Pancreas (tissue), 10 donors: ENCODE data around the gene SERINC4. TPM values are rescaled to one million over a fixed set of nuclear protein-coding genes. Genes with fewer than 3 reads are reported as not detected.

ENCODE experiments used
- ATAC-seq, 4 donors: fragments of 200-7000 bp; cut with Tn5 transposase; one replicate each; pipeline versions ENCODE4 v1.8.0 to v1.9.1; 2020; ENCODE audit warnings: mild to moderate bottlenecking in 4 of 4, moderate library complexity in 4 of 4
- DNase-seq, 6 donors: peaks; one replicate each; pipeline ENCODE4 v3.0.0-alpha.2; 2020
- FAIRE-seq: peaks from 2 replicates; lab custom pipeline; 2012; peaks lifted over from hg19 to GRCh38; lab: Jason Lieb, UNC
- H3K27ac ChIP-seq, 4 donors: fragments of 200-600 bp; sonication (generic); 1 replicate in 3 of 4; 2 replicates in 1 of 4; pipeline versions ENCODE4 v1.5.0 to v1.8.0; 2020
- H3K27me3 ChIP-seq, 4 donors: fragments of 200-600 bp; one replicate each; pipeline ENCODE4 v1.8.0; 2021
- H3K36me3 ChIP-seq, 3 donors: fragments of 200-600 bp; sonication (generic) in 1 of 3; one replicate each; pipeline versions ENCODE4 v1.5.0 to v1.8.0; 2020 to 2021
- H3K4me1 ChIP-seq, 3 donors: fragments of 200-600 bp; one replicate each; pipeline ENCODE4 v1.8.0; 2021
- H3K4me3 ChIP-seq, 4 donors: fragments of 200-600 bp; sonication (generic) in 2 of 4; one replicate each; pipeline versions ENCODE4 v1.5.0 to v1.8.0; 2020 to 2021
- H3K9me3 ChIP-seq, 4 donors: fragments of 200-600 bp; one replicate each; pipeline ENCODE4 v1.8.0; 2021
- CTCF ChIP-seq, 4 donors: fragments of 200-600 bp; sonication (generic) in 3 of 4; IDR thresholded peaks; one replicate each; pipeline versions ENCODE4 v1.5.0 to v1.8.0; 2021; ENCODE audit warnings: antibody characterized with exemption in 4 of 4
- WGBS, 2 donors: extraction: QIAGEN DNeasy Blood & Tissue Kit; methylation state at CpG; one replicate each; pipeline ENCODE4 v1.1.7; 2013; 5-methylcytosine and 5-hydroxymethylcytosine counted together
- intact Hi-C, 3 donors: fragments of 100-400 bp; cut with DNase I; formaldehyde crosslinking; loops; one replicate each; pipeline versions ENCODE4 v1.11.1 to v1.14.2; 2022
- polyA plus RNA-seq, 2 donors: library from polyadenylated mRNA; stranded (reverse); fragments of 200-250 nt; gene quantifications; one replicate each; pipeline ENCODE4 v1.2.3, GENCODE V29; 2013
- total RNA-seq, 6 donors: library from RNA; stranded (reverse); fragmentation: NEBNext Ultra II Directional in 4 of 6; extraction: Animal tissue kit (Norgen Biotek cat#: 25700) in 4 of 6; gene quantifications; one replicate each; pipeline versions ENCODE4 v1.2.1 to v1.2.4, GENCODE V29; 2021 to 2023
- donor health status: healthy with polysubstance abuse.
- donor health status: DM: no; HTN: no; CAD: no; lungs with moderate emphysema.
- donor health status: DM: no; HTN: no; CAD: no.
- donor health status: control.
- donor health status: control.
- donor health status: Bipolar disorder and iron deficiency.
- donor health status: DM: yes; HTN: yes; CAD: no.
- donor health status: DM: no; HTN: no; CAD: no.
- donor health status: DM: no; HTN: no; CAD: no.
- donor health status: DM: yes; HTN: yes; CAD: no.

SERINC4 gene
- total and polyA plus RNA-seq, 8 donors: 0.14 to 0.47 (median 0.22) TPM; not detected in 4

GRCh38 chr15:43776718-43777266, 23.2 kb downstream of the SERINC4 start, which contains the start of gene ELL3:
TSS of gene ELL3 (minus strand) at chr15:43776966. CDS start at chr15:43776901, 65 bp downstream.
- Histone ChIP-seq H3K27me3 (no peaks in the 10 kb centered on the region), H3K27ac (peak within 1 kb of the TSS; percentile 61 to 89 (median 78)), H3K4me3 (peak within 1 kb of the TSS; percentile 35 to 57 (median 44)), H3K9me3 (no peaks in the 10 kb centered on the region), H3K4me1 (peaks cover 0 to 6% (median 0%) of the 10 kb centered on the region in 3 donors), H3K36me3 (peaks cover 6 to 22% (median 13%) of the 10 kb centered on the region in 3 donors)
- ATAC-seq (peak; percentile 82 to 93 (median 88)), DNase-seq (peak; percentile 80 to 90 (median 86)), FAIRE-seq (no peak)
- WGBS, 2 donors: 0 to 1% methylated on average over 40 to 41 of the region's 41 CpGs
- TF ChIP-seq CTCF (IDR thresholded peaks at IDR 0.05): no peak
- intact Hi-C loops: no loop called here

DNA sequence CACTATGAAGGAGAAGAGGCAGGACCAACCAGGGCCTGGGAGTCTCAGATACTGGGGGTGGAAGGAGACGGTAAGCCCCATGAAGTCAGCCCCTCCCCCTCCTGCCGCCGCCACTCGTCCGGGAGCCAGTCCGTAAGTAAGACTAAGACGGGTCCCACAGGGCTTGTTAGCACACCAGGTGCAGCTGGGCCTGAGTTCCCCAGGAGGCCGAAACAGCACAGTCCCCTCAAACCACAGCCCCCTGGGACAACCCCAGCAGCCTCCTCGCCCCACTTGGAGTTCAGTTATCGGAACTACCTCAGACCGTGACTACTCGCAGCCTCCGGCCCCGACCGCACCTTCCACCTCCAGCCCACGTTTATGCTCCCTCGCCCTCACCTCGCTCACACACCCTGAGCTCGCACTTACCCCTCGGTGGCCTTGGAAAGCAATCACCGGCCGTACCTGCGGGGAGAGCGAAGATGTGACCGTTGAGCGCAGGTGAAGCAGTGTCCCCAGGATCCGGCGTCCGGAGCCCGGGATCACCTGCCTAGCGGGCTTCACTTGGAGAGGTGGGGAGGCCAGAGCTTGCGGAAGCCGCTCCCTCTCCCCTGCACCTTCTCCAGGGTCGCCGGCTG, 23.8 kb downstream of the SERINC4 start:
- FAIRE-seq (no peak), ATAC-seq (peak; percentile 15 to 32 (median 32)), DNase-seq (peak; percentile 40 to 70 (median 57))
- H3K27ac ChIP-seq: peak overlapping the region; percentile 61 to 89 (median 78)
- intact Hi-C loops: no loop called here
- no peaks in the 10 kb centered on the region for H3K9me3 ChIP-seq
- H3K4me1 ChIP-seq: peaks cover 0 to 6% (median 0%) of the 10 kb centered on the region in 3 donors
- TF ChIP-seq CTCF (IDR thresholded peaks at IDR 0.05): no peak
- peaks cover 6 to 28% (median 19%) of the 10 kb centered on the region in 3 donors for H3K36me3 ChIP-seq
- peak overlapping the region; percentile 35 to 57 (median 44) for H3K4me3 ChIP-seq
- 10 to 16% methylated on average over 35 of the region's 35 CpGs for WGBS, 2 donors
- H3K27me3 ChIP-seq: no peaks in the 10 kb centered on the region

DNA sequence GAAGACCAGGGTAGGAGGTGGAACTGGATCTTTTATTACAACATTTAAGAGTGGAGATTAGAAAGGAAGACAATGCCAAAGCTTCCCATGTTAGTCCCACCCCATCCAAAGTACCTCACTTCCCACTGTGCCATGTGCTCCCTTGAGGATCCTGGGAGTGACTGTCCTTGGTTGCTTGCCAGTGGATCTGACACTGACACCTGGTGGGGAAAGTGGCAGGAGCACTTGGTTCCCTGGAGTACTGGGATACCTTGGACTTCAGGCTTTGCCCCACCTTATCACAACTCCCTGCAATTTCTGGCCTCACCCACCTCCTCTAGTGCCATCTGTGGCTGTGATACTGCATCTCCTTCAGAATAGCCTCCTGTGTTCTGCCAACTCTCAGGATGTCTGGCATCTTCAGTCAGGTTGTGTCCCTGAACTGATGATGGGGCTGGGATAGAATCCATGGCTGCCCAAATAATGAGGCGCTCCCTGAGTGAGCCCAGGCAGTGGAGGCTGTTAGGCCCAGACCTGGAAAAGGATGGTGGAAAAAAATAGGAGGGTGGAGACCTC, 24.5 kb downstream of the SERINC4 start:
- Histone ChIP-seq H3K4me3 (peak overlapping the region in 2 of 4 donors; percentile 53 to 57), H3K36me3 (peaks cover 6 to 34% (median 26%) of the 10 kb centered on the region in 3 donors), H3K4me1 (peaks cover 0 to 6% (median 0%) of the 10 kb centered on the region in 3 donors), H3K27me3 (no peaks in the 10 kb centered on the region), H3K27ac (peak overlapping the region in 3 of 4 donors; percentile 41 to 89 (median 73)), H3K9me3 (no peaks in the 10 kb centered on the region)
- FAIRE-seq (no peak), ATAC-seq (peak; percentile 45 to 60 (median 52)), DNase-seq (peak in 4 of 6 donors; percentile 69 to 74 (median 72))
- peak in 2 of 4 donors; percentile 13 to 21 for TF ChIP-seq CTCF (IDR thresholded peaks at IDR 0.05)
- intact Hi-C loops: no loop called here
- WGBS, 2 donors: 63 to 65% methylated on average over 1 of the region's 1 CpG

- Histone ChIP-seq H3K9me3 (no peaks in the 10 kb centered on the region), H3K4me3 (no peak overlapping the region), H3K27ac (no peak overlapping the region), H3K27me3 (no peaks in the 10 kb centered on the region), H3K36me3 (peaks cover 6 to 46% (median 36%) of the 10 kb centered on the region in 3 donors), H3K4me1 (peaks cover 0 to 6% (median 0%) of the 10 kb centered on the region in 3 donors)
- intact Hi-C loops: no loop called here
- no peak for TF ChIP-seq CTCF (IDR thresholded peaks at IDR 0.05)
- no peak for ATAC-seq
- no peak for FAIRE-seq
- peak in 1 of 6 donors; percentile 8 for DNase-seq
- 51 to 55% methylated on average over 4 of the region's 4 CpGs for WGBS, 2 donors
Observed at GRCh38 chr15:43774062-43774461, 26.0 kb downstream of the SERINC4 start.
